T-helper 2 cell treated with Interferon-gamma antibody and Interleukin-4, amounts not matched to agents 100 ng/mL and 5 ng/mL, for 36 hours (primary cell): ENCODE data around the gene CADPS2. TPM values are rescaled to one million over a fixed set of nuclear protein-coding genes. Genes with fewer than 3 reads are reported as not detected.

Experiments used
- intact Hi-C: fragments of 100-400 bp; cut with micrococcal nuclease; formaldehyde crosslinking; loops from one replicate; pipeline ENCODE4 v1.15.1; 2023
- total RNA-seq: library from RNA; stranded (reverse); gene quantifications from 2 replicates; pipeline ENCODE4 v1.2.3, GENCODE V29; 2022

Gene CADPS2
- total RNA-seq, 1 donor from 2014 or later, result not detected

- intact Hi-C loops, result loop anchor here (2.0 kb wide), 1 partner anchor 16 kb away; no protein-coding TSS in a partner anchor
These were observed 569.5 kb downstream of the CADPS2 start for GRCh38 chr7:122316467-122317388.

GRCh38 chr7:122315507-122316466 lies 570.5 kb downstream of the CADPS2 start:
- intact Hi-C loops, result loop anchor here (2.0 kb wide), 1 partner anchor 15 kb away; no protein-coding TSS in a partner anchor

GRCh38 chr7:122314284-122314683 lies 572.0 kb downstream of the CADPS2 start:
- intact Hi-C loops, result no loop called here

GRCh38 chr7:122312789-122313188 lies 573.5 kb downstream of the CADPS2 start:
- intact Hi-C loops, result no loop called here

GRCh38 chr7:122311734-122312450 lies 574.4 kb downstream of the CADPS2 start:
- intact Hi-C loops, result no loop called here

GRCh38 chr7:122311050-122311700 lies 575.1 kb downstream of the CADPS2 start:
- intact Hi-C loops, result no loop called here

GRCh38 chr7:122310119-122311021 lies 575.9 kb downstream of the CADPS2 start:
- intact Hi-C loops, result no loop called here

- intact Hi-C loops, result no loop called here
These were observed 576.8 kb downstream of the CADPS2 start for GRCh38 chr7:122309421-122309820.

GRCh38 chr7:122307228-122307621 lies 579.0 kb downstream of the CADPS2 start:
- intact Hi-C loops, result no loop called here

- intact Hi-C loops, result no loop called here
These were observed 579.7 kb downstream of the CADPS2 start for GRCh38 chr7:122306320-122307227.

GRCh38 chr7:122305475-122306319 lies 580.6 kb downstream of the CADPS2 start:
- intact Hi-C loops, result no loop called here

- intact Hi-C loops, result no loop called here
These were observed 581.3 kb downstream of the CADPS2 start for GRCh38 chr7:122304996-122305421.

- intact Hi-C loops, result no loop called here
These were observed 581.8 kb downstream of the CADPS2 start, which contains the start of gene FEZF1 for GRCh38 chr7:122304319-122304975. TSS of gene FEZF1 (minus strand) at chr7:122304750. CDS start at chr7:122304437, 313 bp downstream.

GRCh38 chr7:122303531-122304318 lies 582.5 kb downstream of the CADPS2 start:
- intact Hi-C loops, result no loop called here

GRCh38 chr7:122302761-122303530 lies 583.3 kb downstream of the CADPS2 start:
- intact Hi-C loops, result no loop called here
